Measurements from ENCODE around the gene PLEKHF1. TPM values are rescaled to one million over a fixed set of nuclear protein-coding genes. Genes with fewer than 3 reads are reported as not detected.

Gene PLEKHF1
- total and polyA plus RNA-seq, 2 experiments from 2014 or later, result 10.1 to 25.1 TPM

DNA sequence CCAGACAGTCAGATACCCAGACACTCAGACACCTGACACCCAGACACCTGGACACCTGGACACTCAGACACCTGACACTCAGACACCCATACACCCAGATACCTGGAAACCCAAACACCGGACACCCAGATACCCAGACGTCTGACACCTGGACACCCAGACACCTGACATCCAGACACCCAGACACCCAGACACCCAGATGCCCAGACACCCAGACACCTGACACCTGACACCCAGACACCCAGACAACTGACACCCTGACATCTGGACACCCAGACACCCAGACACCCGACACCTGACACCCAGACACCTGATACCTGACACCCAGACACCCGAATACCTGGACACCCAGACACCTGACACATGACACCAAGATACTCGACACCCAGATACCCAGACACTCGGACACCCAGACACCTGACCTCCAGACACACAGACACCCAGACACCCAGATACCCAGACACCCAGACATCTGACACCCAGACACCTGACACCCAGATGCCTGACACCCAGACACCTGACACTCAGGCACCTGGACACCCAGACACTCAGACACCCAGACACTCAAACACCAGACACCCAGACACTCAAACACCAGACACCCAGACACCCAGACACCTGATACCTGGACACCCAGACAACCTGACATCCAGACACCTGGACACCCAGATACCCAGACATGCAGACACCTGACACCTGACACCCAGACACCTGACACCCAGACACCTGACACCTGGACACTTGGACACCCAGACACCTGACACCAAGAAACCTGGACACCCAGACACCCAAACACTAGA is 30.7 kb downstream of the PLEKHF1 start:
- Histone ChIP-seq H3K27me3 (ENCODE audit: insufficient read depth) (no peaks in the 10 kb centered on the region), H4K20me1 (replicated peaks; ENCODE audit: insufficient read depth) (no peaks in the 10 kb centered on the region), H2AFZ (no peak overlapping the region), H3K27ac (ENCODE audit: low read depth) (no peak overlapping the region), H3K4me3 (no peak overlapping the region), H3K36me3 (ENCODE audit: insufficient read depth) (no peaks in the 10 kb centered on the region), H3K9me2 (ENCODE audit: insufficient read depth) (no peaks in the 10 kb centered on the region), H3K4me1 (ENCODE audit: insufficient read depth) (no peaks in the 10 kb centered on the region), H3F3A (replicated peaks; ENCODE audit: low read depth) (no peaks in the 10 kb centered on the region), H3K4me2 (no peak overlapping the region), H3K79me2 (replicated peaks; ENCODE audit: insufficient read depth) (no peaks in the 10 kb centered on the region)
- no peak for TF ChIP-seq EZH2 (IDR thresholded peaks at IDR 0.05; ENCODE audit: low read depth, unreplicated experiment)
- no peak for TF ChIP-seq ZNF331 (CRISPR knock-in tag; IDR thresholded peaks at IDR 0.05; ENCODE audit: low read depth)
- TF ChIP-seq, protein P1, sequence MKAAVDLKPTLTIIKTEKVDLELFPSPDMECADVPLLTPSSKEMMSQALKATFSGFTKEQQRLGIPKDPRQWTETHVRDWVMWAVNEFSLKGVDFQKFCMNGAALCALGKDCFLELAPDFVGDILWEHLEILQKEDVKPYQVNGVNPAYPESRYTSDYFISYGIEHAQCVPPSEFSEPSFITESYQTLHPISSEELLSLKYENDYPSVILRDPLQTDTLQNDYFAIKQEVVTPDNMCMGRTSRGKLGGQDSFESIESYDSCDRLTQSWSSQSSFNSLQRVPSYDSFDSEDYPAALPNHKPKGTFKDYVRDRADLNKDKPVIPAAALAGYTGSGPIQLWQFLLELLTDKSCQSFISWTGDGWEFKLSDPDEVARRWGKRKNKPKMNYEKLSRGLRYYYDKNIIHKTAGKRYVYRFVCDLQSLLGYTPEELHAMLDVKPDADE (IDR thresholded peaks at IDR 0.05), result no peak
- TF ChIP-seq, protein P2, sequence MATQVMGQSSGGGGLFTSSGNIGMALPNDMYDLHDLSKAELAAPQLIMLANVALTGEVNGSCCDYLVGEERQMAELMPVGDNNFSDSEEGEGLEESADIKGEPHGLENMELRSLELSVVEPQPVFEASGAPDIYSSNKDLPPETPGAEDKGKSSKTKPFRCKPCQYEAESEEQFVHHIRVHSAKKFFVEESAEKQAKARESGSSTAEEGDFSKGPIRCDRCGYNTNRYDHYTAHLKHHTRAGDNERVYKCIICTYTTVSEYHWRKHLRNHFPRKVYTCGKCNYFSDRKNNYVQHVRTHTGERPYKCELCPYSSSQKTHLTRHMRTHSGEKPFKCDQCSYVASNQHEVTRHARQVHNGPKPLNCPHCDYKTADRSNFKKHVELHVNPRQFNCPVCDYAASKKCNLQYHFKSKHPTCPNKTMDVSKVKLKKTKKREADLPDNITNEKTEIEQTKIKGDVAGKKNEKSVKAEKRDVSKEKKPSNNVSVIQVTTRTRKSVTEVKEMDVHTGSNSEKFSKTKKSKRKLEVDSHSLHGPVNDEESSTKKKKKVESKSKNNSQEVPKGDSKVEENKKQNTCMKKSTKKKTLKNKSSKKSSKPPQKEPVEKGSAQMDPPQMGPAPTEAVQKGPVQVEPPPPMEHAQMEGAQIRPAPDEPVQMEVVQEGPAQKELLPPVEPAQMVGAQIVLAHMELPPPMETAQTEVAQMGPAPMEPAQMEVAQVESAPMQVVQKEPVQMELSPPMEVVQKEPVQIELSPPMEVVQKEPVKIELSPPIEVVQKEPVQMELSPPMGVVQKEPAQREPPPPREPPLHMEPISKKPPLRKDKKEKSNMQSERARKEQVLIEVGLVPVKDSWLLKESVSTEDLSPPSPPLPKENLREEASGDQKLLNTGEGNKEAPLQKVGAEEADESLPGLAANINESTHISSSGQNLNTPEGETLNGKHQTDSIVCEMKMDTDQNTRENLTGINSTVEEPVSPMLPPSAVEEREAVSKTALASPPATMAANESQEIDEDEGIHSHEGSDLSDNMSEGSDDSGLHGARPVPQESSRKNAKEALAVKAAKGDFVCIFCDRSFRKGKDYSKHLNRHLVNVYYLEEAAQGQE (IDR thresholded peaks at IDR 0.05; ENCODE audit: unreplicated experiment), result no peak
- no peak for TF ChIP-seq CREB1 (CRISPR knock-in tag; IDR thresholded peaks at IDR 0.05; ENCODE audit: low read depth)
- TF ChIP-seq POLR2AphosphoS5 (IDR thresholded peaks at IDR 0.05; ENCODE audit: low read depth), result no peak
- no peak for TF ChIP-seq NANOG (IDR thresholded peaks at IDR 0.05; ENCODE audit: borderline replicate concordance)
- TF ChIP-seq, protein P3, sequence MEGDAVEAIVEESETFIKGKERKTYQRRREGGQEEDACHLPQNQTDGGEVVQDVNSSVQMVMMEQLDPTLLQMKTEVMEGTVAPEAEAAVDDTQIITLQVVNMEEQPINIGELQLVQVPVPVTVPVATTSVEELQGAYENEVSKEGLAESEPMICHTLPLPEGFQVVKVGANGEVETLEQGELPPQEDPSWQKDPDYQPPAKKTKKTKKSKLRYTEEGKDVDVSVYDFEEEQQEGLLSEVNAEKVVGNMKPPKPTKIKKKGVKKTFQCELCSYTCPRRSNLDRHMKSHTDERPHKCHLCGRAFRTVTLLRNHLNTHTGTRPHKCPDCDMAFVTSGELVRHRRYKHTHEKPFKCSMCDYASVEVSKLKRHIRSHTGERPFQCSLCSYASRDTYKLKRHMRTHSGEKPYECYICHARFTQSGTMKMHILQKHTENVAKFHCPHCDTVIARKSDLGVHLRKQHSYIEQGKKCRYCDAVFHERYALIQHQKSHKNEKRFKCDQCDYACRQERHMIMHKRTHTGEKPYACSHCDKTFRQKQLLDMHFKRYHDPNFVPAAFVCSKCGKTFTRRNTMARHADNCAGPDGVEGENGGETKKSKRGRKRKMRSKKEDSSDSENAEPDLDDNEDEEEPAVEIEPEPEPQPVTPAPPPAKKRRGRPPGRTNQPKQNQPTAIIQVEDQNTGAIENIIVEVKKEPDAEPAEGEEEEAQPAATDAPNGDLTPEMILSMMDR (conservative IDR thresholded peaks at IDR 0.05; ENCODE audit: low read depth in 2 of 2), result no peak
- ATAC-seq, result no peak
- Mint-ChIP-seq H3K27ac (no peak overlapping the region), H3K4me3 (no peak overlapping the region), H3K9me3 (peaks cover 22% of the 10 kb centered on the region), H3K27me3 (ENCODE audit: insufficient read depth, low read depth, poor library complexity) (peaks cover 5% of the 10 kb centered on the region), H3K36me3 (ENCODE audit: low read depth) (no peaks in the 10 kb centered on the region; the same call in 2 of the 3 replicates), H3K4me1 (peaks cover 7% of the 10 kb centered on the region; the same call in 2 of the 3 replicates)
- no peak for DNase-seq (ENCODE audit: low spot score)

DNA sequence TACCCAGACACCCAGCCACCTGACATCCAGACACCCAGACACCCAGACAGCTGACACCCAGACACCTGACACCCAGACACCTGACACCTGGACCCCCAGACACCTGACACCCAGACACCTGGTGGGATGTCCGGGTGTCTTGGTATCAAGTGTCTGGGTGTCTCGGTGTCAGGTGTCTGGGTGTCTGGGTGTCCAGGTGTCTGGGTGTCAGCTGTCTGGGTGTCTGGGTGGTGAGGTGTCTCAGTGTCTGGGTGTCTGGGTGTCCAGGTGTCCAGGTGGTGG is 31.2 kb downstream of the PLEKHF1 start:
- Histone ChIP-seq H3K4me2 (no peak overlapping the region), H2AFZ (no peak overlapping the region), H3K4me1 (ENCODE audit: insufficient read depth) (no peaks in the 10 kb centered on the region), H3K79me2 (replicated peaks; ENCODE audit: insufficient read depth) (no peaks in the 10 kb centered on the region), H3K9me2 (ENCODE audit: insufficient read depth) (no peaks in the 10 kb centered on the region), H3K27ac (ENCODE audit: low read depth) (no peak overlapping the region), H3F3A (replicated peaks; ENCODE audit: low read depth) (no peaks in the 10 kb centered on the region), H3K4me3 (no peak overlapping the region), H3K36me3 (ENCODE audit: insufficient read depth) (no peaks in the 10 kb centered on the region), H4K20me1 (replicated peaks; ENCODE audit: insufficient read depth) (no peaks in the 10 kb centered on the region), H3K27me3 (ENCODE audit: insufficient read depth) (no peaks in the 10 kb centered on the region)
- DNase-seq (ENCODE audit: low spot score), result no peak
- no peak for TF ChIP-seq EZH2 (IDR thresholded peaks at IDR 0.05; ENCODE audit: low read depth, unreplicated experiment)
- no peak for TF ChIP-seq ZNF331 (CRISPR knock-in tag; IDR thresholded peaks at IDR 0.05; ENCODE audit: low read depth)
- no peak for TF ChIP-seq POLR2AphosphoS5 (IDR thresholded peaks at IDR 0.05; ENCODE audit: low read depth)
- TF ChIP-seq EZH2phosphoT487 (IDR thresholded peaks at IDR 0.05; ENCODE audit: unreplicated experiment), result no peak
- H3K4me3 Mint-ChIP-seq, result no peak overlapping the region
- peaks cover 3% of the 10 kb centered on the region for H3K27me3 Mint-ChIP-seq (ENCODE audit: insufficient read depth, low read depth, poor library complexity)
- no peak for ATAC-seq
- H3K4me1 Mint-ChIP-seq, result peaks cover 4% of the 10 kb centered on the region; the same call in 2 of the 3 replicates
- peaks cover 22% of the 10 kb centered on the region for H3K9me3 Mint-ChIP-seq
- H3K27ac Mint-ChIP-seq, result no peak overlapping the region
- no peaks in the 10 kb centered on the region; the same call in 2 of the 3 replicates for H3K36me3 Mint-ChIP-seq (ENCODE audit: low read depth)

Measured in GM23338 (cell line).